Measurements from ENCODE around the gene CRY1.
"Not testable (repeated sequence)": the region's sequence is repeated elsewhere in the genome, so short reads cannot be mapped to it uniquely, and the experiment has no call there.

CRY1 gene

DNA sequence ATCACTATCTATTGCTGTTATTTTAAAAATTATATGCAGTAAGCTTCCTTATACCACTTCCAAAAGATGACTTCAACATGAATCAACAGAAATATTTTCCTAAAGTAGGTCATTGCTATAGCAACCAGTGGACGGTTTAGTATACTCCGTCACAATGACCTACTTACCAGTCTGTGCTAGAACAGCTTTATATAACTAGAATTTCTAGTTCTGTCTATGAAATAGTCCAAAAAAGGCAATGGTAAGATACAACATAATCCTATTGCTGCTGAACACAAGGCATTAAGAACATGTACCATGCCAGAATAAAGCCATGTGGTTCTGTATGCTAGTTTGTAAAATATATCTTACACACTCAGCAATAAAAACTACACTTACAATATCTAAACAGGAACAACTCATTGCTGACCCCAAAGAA lies 65.7 kb downstream of the CRY1 start:
- TF ChIP-seq CTCF (IDR thresholded peaks at IDR 0.05; ENCODE audit: low read depth, low read length) = no peak
- no peaks in the 10 kb centered on the region for H3K36me3 ChIP-seq
- no peak for DNase-seq
- peaks cover 5% of the 10 kb centered on the region; the same call in 1 of the 2 replicates for H3K4me1 ChIP-seq
- no peak overlapping the region for H3K4me3 ChIP-seq (ENCODE audit: low read depth, low read length)
- no peaks in the 10 kb centered on the region for H3K27me3 ChIP-seq
- H3K9me3 ChIP-seq = no peaks in the 10 kb centered on the region

- TF ChIP-seq CTCF (IDR thresholded peaks at IDR 0.05; ENCODE audit: low read depth, low read length) = no peak
- Histone ChIP-seq H3K4me1 (peaks cover 5% of the 10 kb centered on the region; the same call in 1 of the 2 replicates), H3K4me3 (ENCODE audit: low read depth, low read length) (no peak overlapping the region), H3K9me3 (no peaks in the 10 kb centered on the region), H3K27me3 (no peaks in the 10 kb centered on the region), H3K36me3 (no peaks in the 10 kb centered on the region)
- no peak for DNase-seq
Measured at GRCh38 chr12:107026806-107027635, 66.3 kb downstream of the CRY1 start.

DNA sequence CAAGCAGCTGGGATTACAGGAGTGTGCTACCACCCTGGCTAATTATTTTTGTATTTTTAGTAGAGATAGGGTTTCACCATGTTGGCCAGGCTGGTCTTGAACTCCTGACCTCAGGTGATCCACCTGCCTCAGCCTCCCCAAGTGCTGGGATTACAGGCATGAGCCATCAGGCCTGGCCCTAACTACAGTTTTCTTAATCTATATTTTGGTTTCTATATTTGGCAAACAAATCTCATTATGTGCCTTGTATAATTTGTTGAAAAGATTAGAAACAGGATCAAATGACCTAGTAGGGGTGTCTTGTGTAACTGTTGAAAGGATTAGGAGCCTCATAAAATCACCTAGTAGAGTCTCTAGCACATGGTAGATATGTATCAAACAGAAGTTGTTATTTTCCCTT lies 67.0 kb downstream of the CRY1 start:
- H3K9me3 ChIP-seq; H3K4me3 ChIP-seq (ENCODE audit: low read depth, low read length); DNase-seq; H3K27me3 ChIP-seq; H3K36me3 ChIP-seq; H3K4me1 ChIP-seq: not testable (repeated sequence)

GRCh38 chr12:107025671-107026070 lies 67.7 kb downstream of the CRY1 start:
- Histone ChIP-seq H3K36me3 (no peaks in the 10 kb centered on the region), H3K27me3 (no peaks in the 10 kb centered on the region), H3K4me1 (peaks cover 5% of the 10 kb centered on the region; the same call in 1 of the 2 replicates), H3K4me3 (ENCODE audit: low read depth, low read length) (no peak overlapping the region), H3K9me3 (no peaks in the 10 kb centered on the region)
- TF ChIP-seq CTCF (IDR thresholded peaks at IDR 0.05; ENCODE audit: low read depth, low read length) = no peak
- DNase-seq = no peak

- no peak for TF ChIP-seq CTCF (IDR thresholded peaks at IDR 0.05; ENCODE audit: low read depth, low read length)
- H3K36me3 ChIP-seq = no peaks in the 10 kb centered on the region
- H3K27me3 ChIP-seq = no peaks in the 10 kb centered on the region
- no peak for DNase-seq
- no peaks in the 10 kb centered on the region for H3K9me3 ChIP-seq
- no peak overlapping the region for H3K4me3 ChIP-seq (ENCODE audit: low read depth, low read length)
- H3K4me1 ChIP-seq = no peaks in the 10 kb centered on the region
Measured at GRCh38 chr12:107019546-107019945, 73.8 kb downstream of the CRY1 start.

GRCh38 chr12:107017042-107017441 lies 76.3 kb downstream of the CRY1 start:
- H3K4me1 ChIP-seq = no peaks in the 10 kb centered on the region
- H3K36me3 ChIP-seq = no peaks in the 10 kb centered on the region
- no peaks in the 10 kb centered on the region for H3K27me3 ChIP-seq
- no peaks in the 10 kb centered on the region for H3K9me3 ChIP-seq
- no peak for TF ChIP-seq CTCF (IDR thresholded peaks at IDR 0.05; ENCODE audit: low read depth, low read length)
- no peak overlapping the region for H3K4me3 ChIP-seq (ENCODE audit: low read depth, low read length)
- no peak for DNase-seq

Data from BE2C (cell line).